GM19035 (cell line): ENCODE measurements around the gene IP6K1.
"Not testable (repeated sequence)": the region's sequence is repeated elsewhere in the genome, so short reads cannot be mapped to it uniquely, and the experiment has no call there.

ENCODE experiments used
- ATAC-seq: cut with Tn5 transposase; IDR thresholded peaks from one replicate; pipeline ENCODE4 v1.9.1; 2021; ENCODE audit not compliant: unreplicated experiment

Gene IP6K1

DNA sequence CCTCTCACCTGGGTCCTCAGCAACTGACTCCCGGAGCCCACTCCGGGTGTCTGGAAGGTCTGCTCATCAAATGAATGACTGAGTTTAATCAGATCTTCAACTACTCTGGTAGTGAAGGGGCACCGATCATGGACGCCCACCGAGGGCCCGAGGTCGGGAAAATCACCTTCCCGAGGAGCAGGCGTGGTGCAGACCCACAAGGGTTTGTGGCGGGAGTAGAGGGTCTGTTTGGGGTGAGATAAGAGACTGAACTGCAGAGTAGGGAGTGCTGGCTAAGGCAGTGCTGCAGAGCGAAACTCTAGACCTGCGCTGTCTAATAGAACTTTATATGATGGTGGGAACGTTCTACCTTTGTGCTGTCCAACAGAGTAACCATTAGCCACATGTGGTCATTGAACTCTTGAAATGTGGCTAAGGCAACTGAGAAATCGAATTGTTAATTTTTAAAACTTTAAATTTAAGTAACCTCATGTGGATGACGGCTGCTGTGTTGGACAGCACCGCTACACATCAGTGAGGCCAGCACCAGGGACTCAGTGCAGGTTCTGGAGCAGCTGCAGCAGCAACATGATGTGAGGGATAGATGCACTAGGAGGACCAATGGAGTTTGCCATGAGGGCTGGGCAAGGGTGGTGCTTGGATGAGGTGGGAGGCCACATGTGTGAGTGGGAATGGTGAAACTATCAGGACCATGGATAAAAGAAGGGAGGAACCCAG lies 96.3 kb downstream of the IP6K1 start:
- not testable (repeated sequence) for ATAC-seq

- peak; percentile 72 for ATAC-seq
Observed at GRCh38 chr3:49689046-49689907, 97.1 kb downstream of the IP6K1 start, which contains the start of the genes MST1 and RNF123. TSS of gene MST1 (minus strand) at chr3:49689474. CDS start at chr3:49688691, 783 bp downstream. TSS of gene RNF123 (plus strand) at chr3:49689557. CDS start at chr3:49691166, 1,609 bp downstream.

GRCh38 chr3:49688338-49689045 lies 97.8 kb downstream of the IP6K1 start:
- ATAC-seq, result peak; percentile 19

- ATAC-seq, result not testable (repeated sequence)
Observed at GRCh38 chr3:49687424-49687795, 98.9 kb downstream of the IP6K1 start.

DNA sequence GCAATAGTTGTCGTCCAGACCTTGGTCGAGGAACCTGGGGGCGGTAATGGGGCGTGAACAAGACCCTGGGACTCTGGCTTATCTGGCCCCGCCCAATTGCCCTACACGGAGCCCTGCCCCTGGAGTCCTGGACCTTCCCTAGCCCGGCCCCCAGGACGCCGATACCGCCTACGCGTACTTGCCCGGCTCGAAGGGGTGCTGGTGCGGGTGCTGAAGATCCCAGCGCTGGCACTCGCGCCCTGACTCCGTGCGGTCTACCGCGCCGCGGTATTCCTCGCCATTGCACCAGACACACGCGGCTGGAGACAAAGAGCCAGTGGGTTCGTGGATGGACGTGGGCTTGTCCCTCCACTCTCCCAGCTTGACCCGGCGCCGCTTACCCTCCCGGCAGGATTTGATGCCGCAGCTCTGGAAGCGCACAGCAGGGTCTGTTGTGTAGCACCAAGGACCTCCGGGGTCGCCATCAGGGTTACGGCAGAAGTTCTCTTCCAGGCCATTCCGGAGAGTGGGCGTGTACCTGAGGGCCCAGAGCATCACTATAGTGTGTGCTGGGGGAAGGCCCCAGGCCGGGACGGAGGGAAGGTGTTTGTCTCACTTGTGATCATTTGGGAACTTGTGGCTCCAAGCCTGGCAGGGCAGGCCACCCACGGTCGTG lies 99.4 kb downstream of the IP6K1 start:
- not testable (repeated sequence) for ATAC-seq

DNA sequence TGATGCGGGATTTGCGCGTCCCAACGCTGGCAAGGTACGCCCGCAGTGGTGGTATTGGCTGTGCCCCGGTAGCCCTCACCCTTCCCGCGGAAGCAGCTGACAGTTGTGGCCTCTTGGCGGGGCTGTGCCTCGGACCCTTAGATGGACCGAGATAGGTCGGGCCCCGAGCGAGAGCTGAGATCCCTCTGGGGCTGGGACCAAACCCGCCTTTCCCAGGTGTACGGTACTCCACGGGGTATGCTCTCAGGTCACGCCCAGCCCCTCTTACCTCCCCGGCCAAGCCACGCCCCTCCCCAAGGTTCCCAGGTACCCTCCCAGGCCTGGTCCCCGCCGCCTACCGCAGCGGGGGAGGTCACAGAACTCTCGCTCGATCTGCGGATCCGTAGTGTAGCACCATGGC lies 100.0 kb downstream of the IP6K1 start:
- not testable (repeated sequence) for ATAC-seq

- ATAC-seq, result not testable (repeated sequence)
Observed at GRCh38 chr3:49685846-49686245, 100.5 kb downstream of the IP6K1 start.

DNA sequence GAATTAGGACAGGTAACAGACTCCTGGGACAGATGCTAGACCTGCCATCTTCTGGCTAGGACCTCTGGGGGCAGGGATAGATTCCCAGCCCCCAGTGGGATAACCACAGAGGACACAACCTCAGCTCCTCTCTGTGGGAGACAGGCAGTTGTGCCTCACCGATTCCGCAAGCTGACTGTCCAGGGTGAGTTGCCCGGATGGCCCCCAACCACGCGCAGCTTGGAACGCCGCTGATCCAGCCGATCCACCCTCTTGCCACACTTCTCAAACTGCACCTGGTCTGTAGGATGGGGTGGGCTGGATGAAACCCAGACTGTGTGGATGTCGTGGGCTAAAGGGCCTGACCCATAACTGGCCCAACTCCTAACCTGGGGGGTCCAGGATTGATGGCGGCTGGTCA lies 101.2 kb downstream of the IP6K1 start:
- ATAC-seq, result not testable (repeated sequence)

DNA sequence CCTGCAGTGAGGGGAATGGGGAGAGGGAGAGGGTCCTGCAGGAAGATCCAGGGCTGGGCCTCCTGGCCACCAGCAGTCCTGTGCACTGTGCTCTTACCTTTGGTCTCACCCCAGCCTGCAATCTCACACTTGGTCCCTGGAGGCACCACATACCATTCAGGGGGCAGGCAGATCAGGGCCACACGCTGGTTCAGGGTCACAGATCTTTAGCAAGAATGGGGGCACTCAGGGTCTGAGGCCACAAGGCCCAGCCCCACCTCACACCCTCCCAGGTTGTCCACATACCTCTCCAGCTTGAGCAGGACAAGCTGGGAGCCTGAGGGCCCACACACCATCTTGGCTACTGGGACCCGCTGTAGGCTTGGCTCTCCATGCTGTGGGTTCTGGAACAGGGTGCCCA lies 101.9 kb downstream of the IP6K1 start:
- ATAC-seq, result not testable (repeated sequence)

GRCh38 chr3:49683162-49683561 lies 103.2 kb downstream of the IP6K1 start:
- no peak for ATAC-seq

DNA sequence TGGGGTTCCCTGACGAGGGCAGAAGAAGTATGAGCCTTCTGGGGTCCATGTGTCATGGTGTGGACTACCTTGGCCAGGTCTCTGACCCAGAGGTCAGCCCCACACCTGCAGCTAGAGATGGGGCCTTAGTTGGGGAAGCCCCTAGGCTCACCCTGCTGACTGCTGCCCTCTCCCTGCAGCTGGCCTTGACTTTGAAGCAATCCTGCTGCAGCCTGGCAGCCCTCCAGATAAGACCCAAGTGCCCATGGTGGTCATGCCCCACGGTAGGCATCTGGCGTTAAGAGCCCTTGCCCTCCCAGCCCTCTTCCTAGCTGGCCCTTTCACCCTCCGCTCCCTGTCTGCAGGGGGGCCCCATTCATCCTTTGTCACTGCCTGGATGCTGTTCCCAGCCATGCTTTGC lies 104.8 kb downstream of the IP6K1 start:
- ATAC-seq, result no peak

DNA sequence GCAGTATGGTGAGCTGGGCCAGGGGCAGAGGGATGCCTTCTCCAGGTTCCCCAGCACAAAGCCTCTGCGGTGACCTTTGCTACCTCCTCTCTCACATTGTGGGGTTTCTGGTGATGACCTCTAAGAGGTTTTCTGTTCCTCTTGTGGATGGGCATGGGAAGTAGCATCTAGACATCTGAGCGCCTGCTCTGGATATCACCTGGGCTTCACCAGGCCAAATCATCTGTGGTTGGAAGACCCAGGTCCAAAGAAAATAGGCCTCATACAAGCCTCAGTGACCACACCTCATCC lies 105.2 kb downstream of the IP6K1 start:
- no peak for ATAC-seq

GRCh38 chr3:49680493-49681231 lies 105.7 kb downstream of the IP6K1 start:
- ATAC-seq, result no peak

DNA sequence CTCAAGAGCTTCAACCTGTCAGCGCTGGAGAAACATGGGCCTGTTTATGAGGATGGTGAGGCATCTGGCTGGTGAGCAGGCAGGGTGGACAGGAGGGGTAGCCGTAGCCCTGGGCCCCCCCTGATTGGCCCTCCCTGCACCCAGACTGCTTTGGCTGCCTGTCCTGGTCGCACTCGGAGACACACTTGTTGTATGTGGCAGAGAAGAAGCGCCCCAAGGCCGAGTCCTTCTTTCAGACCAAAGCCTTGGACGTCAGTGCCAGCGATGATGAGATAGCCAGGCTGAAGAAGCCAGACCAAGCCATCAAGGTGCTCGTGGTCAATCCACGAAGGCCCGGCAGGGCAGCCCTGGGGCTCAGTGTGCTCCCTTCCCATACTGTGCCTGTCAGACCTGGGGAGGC lies 110.4 kb downstream of the IP6K1 start:
- ATAC-seq, result no peak

- peak; percentile 18 for ATAC-seq
Observed at GRCh38 chr3:49674497-49674983, 111.8 kb downstream of the IP6K1 start.
